Measurements from ENCODE around the gene RGS3. TPM values are rescaled to one million over a fixed set of nuclear protein-coding genes. Genes with fewer than 3 reads are reported as not detected.

RGS3 gene
- total and polyA plus RNA-seq, 2 of the 13 experiments (the other 11 are each of a cell fraction or from before 2014, with no cell fraction given), result 17.1 to 28.8 TPM

DNA sequence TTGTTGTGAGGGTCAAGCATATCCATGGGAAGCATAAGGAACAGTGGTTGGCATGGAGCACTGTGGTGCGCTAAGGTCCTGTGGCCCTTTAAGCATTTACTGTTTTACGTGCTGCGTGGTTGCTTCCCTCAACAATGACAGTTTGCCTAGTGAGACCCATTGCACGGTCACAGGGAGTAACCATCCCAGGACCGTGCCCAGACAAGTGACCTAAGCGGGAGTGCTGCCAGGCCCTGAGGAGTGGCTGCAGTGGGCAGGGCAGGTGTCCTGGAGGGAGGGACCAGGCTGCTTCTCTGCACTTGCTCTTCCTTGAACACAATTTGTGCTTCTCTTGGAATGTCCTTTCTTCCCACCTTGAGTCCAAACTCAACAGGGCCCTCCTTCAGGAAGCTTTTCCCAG is 64.6 kb downstream of the RGS3 start:
- Histone ChIP-seq H3K4me1 (ENCODE audit: insufficient read depth, low read length) (no peaks in the 10 kb centered on the region), H3K4me2 (ENCODE audit: low read depth, low read length) (no peak overlapping the region), H3K36me3 (replicated peaks in 1 of 2; ENCODE audit: control insufficient read depth in 1 of 2, insufficient read depth in 2 of 2, low read length in 2 of 2) (peaks cover 48 to 90% of the 10 kb centered on the region in 2 experiments), H3K79me2 (ENCODE audit: insufficient read depth, low read length) (no peaks in the 10 kb centered on the region), H3K27me3 (ENCODE audit: control insufficient read depth in 1 of 2, insufficient read depth in 2 of 2, low read length in 2 of 2) (no peaks in the 10 kb centered on the region), H2AFZ (ENCODE audit: low read length) (no peak overlapping the region), H3K27ac (ENCODE audit: extremely low read length, insufficient read depth, low read length) (no peak overlapping the region), H3K9ac (ENCODE audit: insufficient read depth, low read depth, low read length) (no peak overlapping the region), H4K20me1 (ENCODE audit: insufficient read depth, low read length) (no peaks in the 10 kb centered on the region), H3K4me3 (replicated peaks in 1 of 3; ENCODE audit: insufficient read depth in 1 of 3, low read depth in 2 of 3, low read length in 3 of 3) (no peak overlapping the region), H3K9me3 (ENCODE audit: low read length) (no peaks in the 10 kb centered on the region)
- BruUV-seq (replicated peaks), result no TSS peak
- WGBS (ENCODE audit: low lambda C conversion rate), result 100% methylated on average over 3 of the region's 6 CpGs
- no peak for TF ChIP-seq ZFP41 (CRISPR knock-in tag; IDR thresholded peaks at IDR 0.05; ENCODE audit: borderline replicate concordance)
- TF ChIP-seq ZFP36 (IDR thresholded peaks at IDR 0.05; ENCODE audit: borderline replicate concordance, low read depth, low read length, partially characterized antibody), result no peak
- TF ChIP-seq SMAD3 (CRISPR knock-in tag; IDR thresholded peaks at IDR 0.05), result no peak
- no peak for ATAC-seq
- no peak for FAIRE-seq
- ChIA-PET POLR2A (no interaction called here), CTCF (ENCODE audit: low intra/inter-chr PET ratio, low total read pairs) (no interaction called here)
- in situ Hi-C loops (cut with HindIII; ENCODE audit: extremely low pct_ligation_motif_present, low pct_unique_long_range_greater_than_20kb) (no loop called here), intact Hi-C loops (cut with micrococcal nuclease; ENCODE audit: unreplicated experiment) (no loop called here)
- no peak for DNase-seq (ENCODE audit: low spot score)

DNA sequence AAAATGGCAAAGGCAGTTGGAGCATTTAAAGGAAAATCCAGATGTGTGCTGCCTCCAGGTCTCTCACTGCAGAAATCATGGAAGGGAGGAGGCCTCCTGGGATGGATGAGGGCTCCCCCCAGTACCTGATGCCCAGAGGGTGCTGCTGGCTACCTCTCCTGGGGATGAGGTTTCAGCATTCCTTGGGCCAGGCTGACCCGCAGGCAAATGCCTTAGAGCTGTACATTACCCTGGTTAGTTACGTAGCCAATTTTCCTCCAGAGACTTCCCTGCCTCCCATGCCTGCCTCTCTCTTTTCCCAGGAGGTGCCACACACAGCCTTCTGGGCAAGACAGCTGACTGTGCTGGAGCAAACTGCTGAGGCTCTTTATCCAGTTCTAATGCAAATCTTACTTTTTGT is 65.3 kb downstream of the RGS3 start:
- DNase-seq (ENCODE audit: low spot score) (no peak), ATAC-seq (no peak), FAIRE-seq (no peak)
- ChIA-PET POLR2A (no interaction called here), CTCF (ENCODE audit: low intra/inter-chr PET ratio, low total read pairs) (no interaction called here)
- H4K20me1 ChIP-seq (ENCODE audit: insufficient read depth, low read length), result no peaks in the 10 kb centered on the region
- H3K9ac ChIP-seq (ENCODE audit: insufficient read depth, low read depth, low read length), result no peak overlapping the region
- no peaks in the 10 kb centered on the region for H3K27me3 ChIP-seq (ENCODE audit: control insufficient read depth in 1 of 2, insufficient read depth in 2 of 2, low read length in 2 of 2)
- no peak overlapping the region for H3K27ac ChIP-seq (ENCODE audit: extremely low read length, insufficient read depth, low read length)
- H3K36me3 ChIP-seq (replicated peaks in 1 of 2; ENCODE audit: control insufficient read depth in 1 of 2, insufficient read depth in 2 of 2, low read length in 2 of 2), result peaks cover 43 to 89% of the 10 kb centered on the region in 2 experiments
- 94% methylated on average over 2 of the region's 2 CpGs for WGBS (ENCODE audit: low lambda C conversion rate)
- no peak overlapping the region for H2AFZ ChIP-seq (ENCODE audit: low read length)
- intact Hi-C loops (cut with micrococcal nuclease; ENCODE audit: unreplicated experiment), result no loop called here
- no peak overlapping the region for H3K4me2 ChIP-seq (ENCODE audit: low read depth, low read length)
- H3K79me2 ChIP-seq (ENCODE audit: insufficient read depth, low read length), result no peaks in the 10 kb centered on the region
- H3K9me3 ChIP-seq (ENCODE audit: low read length), result no peaks in the 10 kb centered on the region
- H3K4me3 ChIP-seq (replicated peaks in 1 of 3; ENCODE audit: insufficient read depth in 1 of 3, low read depth in 2 of 3, low read length in 3 of 3), result no peak overlapping the region
- BruUV-seq (replicated peaks), result no TSS peak
- in situ Hi-C loops (cut with HindIII; ENCODE audit: extremely low pct_ligation_motif_present, low pct_unique_long_range_greater_than_20kb), result no loop called here
- no peaks in the 10 kb centered on the region for H3K4me1 ChIP-seq (ENCODE audit: insufficient read depth, low read length)
- TF ChIP-seq POLR2A (IDR thresholded peaks at IDR 0.05; ENCODE audit: insufficient read depth in 1 of 2, low read depth in 2 of 2, low read length in 2 of 2), result no peak
- no peak for TF ChIP-seq REPIN1 (CRISPR knock-in tag; IDR thresholded peaks at IDR 0.05; ENCODE audit: borderline replicate concordance, low read depth)
- no peak for TF ChIP-seq ZNF253 (CRISPR knock-in tag; IDR thresholded peaks at IDR 0.05; ENCODE audit: borderline replicate concordance)
- no peak for TF ChIP-seq DPF2 (CRISPR knock-in tag; IDR thresholded peaks at IDR 0.05; ENCODE audit: borderline replicate concordance, low read depth)
- TF ChIP-seq ZKSCAN8 (CRISPR knock-in tag; IDR thresholded peaks at IDR 0.05; ENCODE audit: borderline replicate concordance), result no peak
- TF ChIP-seq, protein P1, sequence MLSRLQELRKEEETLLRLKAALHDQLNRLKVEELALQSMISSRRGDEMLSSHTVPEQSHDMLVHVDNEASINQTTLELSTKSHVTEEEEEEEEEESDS (CRISPR knock-in tag; IDR thresholded peaks at IDR 0.05; ENCODE audit: borderline replicate concordance), result no peak
- TF ChIP-seq MEF2D (CRISPR knock-in tag; IDR thresholded peaks at IDR 0.05), result no peak
- TF ChIP-seq ZNF33B (CRISPR knock-in tag; IDR thresholded peaks at IDR 0.05), result no peak
- no peak for TF ChIP-seq KDM5B (CRISPR knock-in tag; IDR thresholded peaks at IDR 0.05; ENCODE audit: borderline replicate concordance)
- no peak for TF ChIP-seq ZNF607 (CRISPR knock-in tag; IDR thresholded peaks at IDR 0.05; ENCODE audit: borderline replicate concordance)
- no peak for TF ChIP-seq KMT2B (CRISPR knock-in tag; IDR thresholded peaks at IDR 0.05)
- TF ChIP-seq, protein P2, sequence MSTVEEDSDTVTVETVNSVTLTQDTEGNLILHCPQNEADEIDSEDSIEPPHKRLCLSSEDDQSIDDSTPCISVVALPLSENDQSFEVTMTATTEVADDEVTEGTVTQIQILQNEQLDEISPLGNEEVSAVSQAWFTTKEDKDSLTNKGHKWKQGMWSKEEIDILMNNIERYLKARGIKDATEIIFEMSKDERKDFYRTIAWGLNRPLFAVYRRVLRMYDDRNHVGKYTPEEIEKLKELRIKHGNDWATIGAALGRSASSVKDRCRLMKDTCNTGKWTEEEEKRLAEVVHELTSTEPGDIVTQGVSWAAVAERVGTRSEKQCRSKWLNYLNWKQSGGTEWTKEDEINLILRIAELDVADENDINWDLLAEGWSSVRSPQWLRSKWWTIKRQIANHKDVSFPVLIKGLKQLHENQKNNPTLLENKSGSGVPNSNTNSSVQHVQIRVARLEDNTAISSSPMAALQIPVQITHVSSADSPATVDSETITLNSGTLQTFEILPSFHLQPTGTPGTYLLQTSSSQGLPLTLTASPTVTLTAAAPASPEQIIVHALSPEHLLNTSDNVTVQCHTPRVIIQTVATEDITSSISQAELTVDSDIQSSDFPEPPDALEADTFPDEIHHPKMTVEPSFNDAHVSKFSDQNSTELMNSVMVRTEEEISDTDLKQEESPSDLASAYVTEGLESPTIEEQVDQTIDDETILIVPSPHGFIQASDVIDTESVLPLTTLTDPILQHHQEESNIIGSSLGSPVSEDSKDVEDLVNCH (CRISPR knock-in tag; IDR thresholded peaks at IDR 0.05), result no peak
- TF ChIP-seq, protein P3, sequence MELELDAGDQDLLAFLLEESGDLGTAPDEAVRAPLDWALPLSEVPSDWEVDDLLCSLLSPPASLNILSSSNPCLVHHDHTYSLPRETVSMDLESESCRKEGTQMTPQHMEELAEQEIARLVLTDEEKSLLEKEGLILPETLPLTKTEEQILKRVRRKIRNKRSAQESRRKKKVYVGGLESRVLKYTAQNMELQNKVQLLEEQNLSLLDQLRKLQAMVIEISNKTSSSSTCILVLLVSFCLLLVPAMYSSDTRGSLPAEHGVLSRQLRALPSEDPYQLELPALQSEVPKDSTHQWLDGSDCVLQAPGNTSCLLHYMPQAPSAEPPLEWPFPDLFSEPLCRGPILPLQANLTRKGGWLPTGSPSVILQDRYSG (CRISPR knock-in tag; IDR thresholded peaks at IDR 0.05), result no peak
- TF ChIP-seq ZNF564 (CRISPR knock-in tag; IDR thresholded peaks at IDR 0.05), result no peak
- TF ChIP-seq SNAPC2 (CRISPR knock-in tag; IDR thresholded peaks at IDR 0.05), result no peak
